Activated CD4-positive, CD25-positive, alpha-beta regulatory T cell treated with anti-CD3 and anti-CD28 coated beads, Interleukin-2, amount 50 U/mL, for 24 hours (primary cell): ENCODE results near the gene MCL1.
"Not testable (repeated sequence)": the region's sequence is repeated elsewhere in the genome, so short reads cannot be mapped to it uniquely, and the experiment has no call there.

Experiments
- ATAC-seq, 2 donors: fragments of 150-1000 bp; cut with Tn5 transposase; one replicate each; pipeline ENCODE4 v1.10.0; 2021; ENCODE audit warnings: mild to moderate bottlenecking in 1 of 2, moderate library complexity in 1 of 2

Gene MCL1

GRCh38 chr1:150579110-150579944, at the start of gene MCL1:
Gene MCL1 (minus strand): TSS chr1:150579610. CDS start chr1:150579530, 80 bp downstream.
- peak; percentile 86 to 92 for ATAC-seq

GRCh38 chr1:150628766-150629114, 49.3 kb upstream of the MCL1 start:
- ATAC-seq = no peak

GRCh38 chr1:150627826-150628410, 48.5 kb upstream of the MCL1 start:
- no peak for ATAC-seq

GRCh38 chr1:150626150-150626549, 46.7 kb upstream of the MCL1 start:
- no peak for ATAC-seq

GRCh38 chr1:150624546-150624945, 45.1 kb upstream of the MCL1 start:
- ATAC-seq = not testable (repeated sequence)

- ATAC-seq = not testable (repeated sequence)
Measured at GRCh38 chr1:150624134-150624533, 44.7 kb upstream of the MCL1 start.

- no peak for ATAC-seq
Measured at GRCh38 chr1:150622303-150622975, 43.0 kb upstream of the MCL1 start.

- ATAC-seq = peak in 1 of 2 donors; percentile 38
Measured at GRCh38 chr1:150621497-150622302, 42.3 kb upstream of the MCL1 start.

GRCh38 chr1:150620919-150621318, 41.5 kb upstream of the MCL1 start:
- ATAC-seq = no peak

GRCh38 chr1:150619576-150620509, 40.4 kb upstream of the MCL1 start:
- peak; percentile 41 to 49 for ATAC-seq

- no peak for ATAC-seq
Measured at GRCh38 chr1:150615346-150616201, 36.2 kb upstream of the MCL1 start.

- ATAC-seq = peak; percentile 74 to 81
Measured at GRCh38 chr1:150613061-150613920, 33.9 kb upstream of the MCL1 start.

GRCh38 chr1:150612014-150612345, 32.6 kb upstream of the MCL1 start:
- ATAC-seq = no peak

- ATAC-seq = no peak
Measured at GRCh38 chr1:150610576-150610975, 31.2 kb upstream of the MCL1 start.

GRCh38 chr1:150609732-150610131, 30.3 kb upstream of the MCL1 start:
- no peak for ATAC-seq

GRCh38 chr1:150606463-150607142, 27.2 kb upstream of the MCL1 start:
- ATAC-seq = no peak

GRCh38 chr1:150605451-150605731, 26.0 kb upstream of the MCL1 start:
- ATAC-seq = not testable (repeated sequence)

- no peak for ATAC-seq
Measured at GRCh38 chr1:150604226-150604588, 24.8 kb upstream of the MCL1 start.

- no peak for ATAC-seq
Measured at GRCh38 chr1:150603711-150604110, 24.3 kb upstream of the MCL1 start.

GRCh38 chr1:150602372-150602771, 23.0 kb upstream of the MCL1 start:
- ATAC-seq = not testable (repeated sequence)
